Omental fat pad (tissue), 4 donors: Measurements from ENCODE around the gene ENPP1. TPM values are rescaled to one million over a fixed set of nuclear protein-coding genes. Genes with fewer than 3 reads are reported as not detected.

Experiments
- ATAC-seq: fragments of 150-250 bp; one replicate; pipeline ENCODE4 v1.9.1; 2016; ENCODE audit warnings: mild to moderate bottlenecking, moderate library complexity; ENCODE audit not compliant: low FRiP score
- DNase-seq: peaks from one replicate; pipeline ENCODE4 v3.0.0-alpha.2; 2019; ENCODE audit warnings: low spot score
- CTCF ChIP-seq, 3 donors: fragments of 450-650 bp; IDR thresholded peaks; one replicate each; pipeline ENCODE4 v1.5.1; 2016 to 2017; ENCODE audit warnings: antibody characterized with exemption in 3 of 3, mild to moderate bottlenecking in 3 of 3, moderate library complexity in 2 of 3
- total RNA-seq, 4 donors: library from RNA; depleted of rRNA; stranded (reverse); fragments of >200 nt; gene quantifications; one replicate each; pipeline ENCODE4 v1.1.0, GENCODE V29; 2016

Gene ENPP1
- total RNA-seq, 4 donors from 2014 or later, result 10.9 to 60.8 (median 19.3) TPM

- DNase-seq (no peak), ATAC-seq (no peak)
- no peak for TF ChIP-seq CTCF (IDR thresholded peaks at IDR 0.05)
These were observed 12.5 kb upstream of the ENPP1 start for GRCh38 chr6:131795366-131795765.

- DNase-seq (no peak), ATAC-seq (no peak)
- TF ChIP-seq CTCF (IDR thresholded peaks at IDR 0.05), result no peak
These were observed 5.5 kb upstream of the ENPP1 start for GRCh38 chr6:131802347-131802746.

GRCh38 chr6:131803007-131803769 lies 4.6 kb upstream of the ENPP1 start:
- TF ChIP-seq CTCF (IDR thresholded peaks at IDR 0.05), result no peak
- no peak for ATAC-seq

GRCh38 chr6:131804131-131804530 lies 3.7 kb upstream of the ENPP1 start:
- ATAC-seq (no peak), DNase-seq (no peak)
- no peak for TF ChIP-seq CTCF (IDR thresholded peaks at IDR 0.05)

More at GRCh38 chr6:131803007-131803769, 4.6 kb upstream of the ENPP1 start:
- no peak for DNase-seq

GRCh38 chr6:131807321-131807643 lies 538 bp upstream of the ENPP1 start:
- DNase-seq (no peak), ATAC-seq (no peak)
- TF ChIP-seq CTCF (IDR thresholded peaks at IDR 0.05), result no peak

- ATAC-seq (no peak), DNase-seq (no peak)
- TF ChIP-seq CTCF (IDR thresholded peaks at IDR 0.05), result no peak
These were observed 845 bp downstream of the ENPP1 start for GRCh38 chr6:131808460-131809269.
